ENCODE measurements around the gene WBP1.

DNA sequence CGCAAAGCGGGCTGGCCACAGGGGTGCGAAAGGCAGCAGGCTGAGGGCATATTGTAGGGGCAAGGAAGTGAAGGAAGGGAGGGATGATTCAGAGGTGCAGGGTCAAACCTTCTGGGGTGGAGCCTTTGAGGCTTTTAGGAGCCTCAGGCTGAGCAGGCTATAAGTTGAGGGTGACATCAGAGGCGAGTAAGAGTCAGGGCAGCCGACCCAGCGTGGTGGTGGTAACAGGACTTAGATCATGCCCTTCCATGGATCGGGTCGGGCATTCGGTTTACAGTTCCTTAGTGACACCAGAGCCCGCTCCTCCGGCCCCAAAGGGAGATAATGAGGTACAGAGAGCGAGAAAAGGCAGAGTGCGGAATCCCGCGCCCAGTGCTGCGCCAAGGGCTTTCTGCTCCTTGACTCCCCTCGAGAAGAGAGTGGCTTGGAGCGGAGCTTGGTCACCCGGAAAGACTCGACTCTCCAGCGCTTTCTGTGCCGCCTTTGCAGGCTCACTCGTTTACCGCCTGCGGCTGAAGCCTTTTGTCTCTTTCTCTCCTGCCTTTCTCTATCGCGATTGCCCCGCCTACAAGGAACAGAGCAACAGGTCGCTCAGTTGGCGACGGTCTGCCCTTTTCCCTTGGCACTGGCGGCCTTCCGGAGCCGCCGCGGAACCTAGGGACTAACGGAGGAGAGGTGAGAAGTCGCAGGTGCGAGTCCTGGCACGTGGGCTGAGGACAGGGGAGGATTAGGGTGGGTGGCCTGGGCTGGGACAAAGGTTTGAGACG is 40.4 kb downstream of the WBP1 start:
- TF ChIP-seq, protein P1, sequence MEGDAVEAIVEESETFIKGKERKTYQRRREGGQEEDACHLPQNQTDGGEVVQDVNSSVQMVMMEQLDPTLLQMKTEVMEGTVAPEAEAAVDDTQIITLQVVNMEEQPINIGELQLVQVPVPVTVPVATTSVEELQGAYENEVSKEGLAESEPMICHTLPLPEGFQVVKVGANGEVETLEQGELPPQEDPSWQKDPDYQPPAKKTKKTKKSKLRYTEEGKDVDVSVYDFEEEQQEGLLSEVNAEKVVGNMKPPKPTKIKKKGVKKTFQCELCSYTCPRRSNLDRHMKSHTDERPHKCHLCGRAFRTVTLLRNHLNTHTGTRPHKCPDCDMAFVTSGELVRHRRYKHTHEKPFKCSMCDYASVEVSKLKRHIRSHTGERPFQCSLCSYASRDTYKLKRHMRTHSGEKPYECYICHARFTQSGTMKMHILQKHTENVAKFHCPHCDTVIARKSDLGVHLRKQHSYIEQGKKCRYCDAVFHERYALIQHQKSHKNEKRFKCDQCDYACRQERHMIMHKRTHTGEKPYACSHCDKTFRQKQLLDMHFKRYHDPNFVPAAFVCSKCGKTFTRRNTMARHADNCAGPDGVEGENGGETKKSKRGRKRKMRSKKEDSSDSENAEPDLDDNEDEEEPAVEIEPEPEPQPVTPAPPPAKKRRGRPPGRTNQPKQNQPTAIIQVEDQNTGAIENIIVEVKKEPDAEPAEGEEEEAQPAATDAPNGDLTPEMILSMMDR (IDR thresholded peaks at IDR 0.05), result no peak
- TF ChIP-seq JUNB (IDR thresholded peaks at IDR 0.05), result no peak
- TF ChIP-seq MAZ (IDR thresholded peaks at IDR 0.05; ENCODE audit: borderline replicate concordance, low read depth, low read length), result no peak
- TF ChIP-seq, protein P2, sequence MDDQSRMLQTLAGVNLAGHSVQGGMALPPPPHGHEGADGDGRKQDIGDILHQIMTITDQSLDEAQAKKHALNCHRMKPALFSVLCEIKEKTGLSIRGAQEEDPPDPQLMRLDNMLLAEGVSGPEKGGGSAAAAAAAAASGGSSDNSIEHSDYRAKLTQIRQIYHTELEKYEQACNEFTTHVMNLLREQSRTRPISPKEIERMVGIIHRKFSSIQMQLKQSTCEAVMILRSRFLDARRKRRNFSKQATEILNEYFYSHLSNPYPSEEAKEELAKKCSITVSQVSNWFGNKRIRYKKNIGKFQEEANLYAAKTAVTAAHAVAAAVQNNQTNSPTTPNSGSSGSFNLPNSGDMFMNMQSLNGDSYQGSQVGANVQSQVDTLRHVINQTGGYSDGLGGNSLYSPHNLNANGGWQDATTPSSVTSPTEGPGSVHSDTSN (IDR thresholded peaks at IDR 0.05), result no peak
